ENCODE results near the gene CPNE7.

- TF ChIP-seq TAF1 (IDR thresholded peaks at IDR 0.05; ENCODE audit: borderline replicate concordance, insufficient read depth, low read length) (no peak), POLR2AphosphoS5 (IDR thresholded peaks at IDR 0.05; ENCODE audit: low read depth, low read length) (no peak)
Measured at GRCh38 chr16:89536371-89536770, 39.2 kb upstream of the CPNE7 start.

All from PFSK-1 (cell line).